Pancreas (tissue), 10 donors: Measurements from ENCODE around the gene ADCY2. TPM values are rescaled to one million over a fixed set of nuclear protein-coding genes. Genes with fewer than 3 reads are reported as not detected.

Source experiments
- ATAC-seq, 4 donors: fragments of 200-7000 bp; cut with Tn5 transposase; one replicate each; pipeline versions ENCODE4 v1.8.0 to v1.9.1; 2020; ENCODE audit warnings: mild to moderate bottlenecking in 4 of 4, moderate library complexity in 4 of 4
- DNase-seq, 6 donors: peaks; one replicate each; pipeline ENCODE4 v3.0.0-alpha.2; 2020
- FAIRE-seq: peaks from 2 replicates; lab custom pipeline; 2012; peaks lifted over from hg19 to GRCh38; lab: Jason Lieb, UNC
- H3K27ac ChIP-seq, 4 donors: fragments of 200-600 bp; sonication (generic); 1 replicate in 3 of 4; 2 replicates in 1 of 4; pipeline versions ENCODE4 v1.5.0 to v1.8.0; 2020
- H3K27me3 ChIP-seq, 4 donors: fragments of 200-600 bp; one replicate each; pipeline ENCODE4 v1.8.0; 2021
- H3K36me3 ChIP-seq, 3 donors: fragments of 200-600 bp; sonication (generic) in 1 of 3; one replicate each; pipeline versions ENCODE4 v1.5.0 to v1.8.0; 2020 to 2021
- H3K4me1 ChIP-seq, 3 donors: fragments of 200-600 bp; one replicate each; pipeline ENCODE4 v1.8.0; 2021
- H3K4me3 ChIP-seq, 4 donors: fragments of 200-600 bp; sonication (generic) in 2 of 4; one replicate each; pipeline versions ENCODE4 v1.5.0 to v1.8.0; 2020 to 2021
- H3K9me3 ChIP-seq, 4 donors: fragments of 200-600 bp; one replicate each; pipeline ENCODE4 v1.8.0; 2021
- WGBS, 2 donors: extraction: QIAGEN DNeasy Blood & Tissue Kit; methylation state at CpG; one replicate each; pipeline ENCODE4 v1.1.7; 2013; 5-methylcytosine and 5-hydroxymethylcytosine counted together
- intact Hi-C, 3 donors: fragments of 100-400 bp; cut with DNase I; formaldehyde crosslinking; loops; one replicate each; pipeline versions ENCODE4 v1.11.1 to v1.14.2; 2022
- polyA plus RNA-seq, 2 donors: library from polyadenylated mRNA; stranded (reverse); fragments of 200-250 nt; gene quantifications; one replicate each; pipeline ENCODE4 v1.2.3, GENCODE V29; 2013
- total RNA-seq, 6 donors: library from RNA; stranded (reverse); fragmentation: NEBNext Ultra II Directional in 4 of 6; extraction: Animal tissue kit (Norgen Biotek cat#: 25700) in 4 of 6; gene quantifications; one replicate each; pipeline versions ENCODE4 v1.2.1 to v1.2.4, GENCODE V29; 2021 to 2023
- TF ChIP-seq, protein P1 (sequence below), 4 donors: fragments of 200-600 bp; sonication (generic) in 3 of 4; IDR thresholded peaks; one replicate each; pipeline versions ENCODE4 v1.5.0 to v1.8.0; 2021; ENCODE audit warnings: antibody characterized with exemption in 4 of 4
- donor health status: healthy with polysubstance abuse.
- donor health status: DM: no; HTN: no; CAD: no; lungs with moderate emphysema.
- donor health status: DM: no; HTN: no; CAD: no.
- donor health status: control.
- donor health status: control.
- donor health status: Bipolar disorder and iron deficiency.
- donor health status: DM: yes; HTN: yes; CAD: no.
- donor health status: DM: no; HTN: no; CAD: no.
- donor health status: DM: no; HTN: no; CAD: no.
- donor health status: DM: yes; HTN: yes; CAD: no.

The ADCY2 gene
- total and polyA plus RNA-seq, 8 donors, result 0.19 to 2.2 (median 0.50) TPM

DNA sequence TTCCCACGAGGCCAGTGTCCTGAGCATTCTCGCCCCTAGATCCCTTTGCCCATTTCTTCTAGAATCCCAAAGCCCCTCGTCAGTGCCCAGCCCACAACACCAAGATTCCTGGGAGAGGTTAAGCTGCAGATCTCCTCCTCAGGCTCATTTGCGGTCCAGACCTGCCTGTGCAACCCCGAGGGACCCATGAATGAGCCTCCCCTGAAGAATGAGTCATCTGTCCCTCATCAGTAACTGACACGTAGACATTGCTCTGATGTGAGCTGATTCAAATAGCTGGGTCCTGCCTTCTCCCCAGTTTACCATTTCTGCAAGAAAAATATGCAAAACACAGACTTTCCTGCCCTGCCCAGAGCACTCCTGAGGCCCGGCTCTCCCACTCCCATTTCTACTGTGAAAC, 92.8 kb downstream of the ADCY2 start:
- H3K27ac ChIP-seq, result no peak overlapping the region
- no peaks in the 10 kb centered on the region for H3K4me1 ChIP-seq
- H3K4me3 ChIP-seq, result no peak overlapping the region
- no peaks in the 10 kb centered on the region for H3K36me3 ChIP-seq
- no peaks in the 10 kb centered on the region for H3K27me3 ChIP-seq
- 57 to 75% methylated on average over 7 of the region's 7 CpGs for WGBS, 2 donors
- TF ChIP-seq, protein P1, sequence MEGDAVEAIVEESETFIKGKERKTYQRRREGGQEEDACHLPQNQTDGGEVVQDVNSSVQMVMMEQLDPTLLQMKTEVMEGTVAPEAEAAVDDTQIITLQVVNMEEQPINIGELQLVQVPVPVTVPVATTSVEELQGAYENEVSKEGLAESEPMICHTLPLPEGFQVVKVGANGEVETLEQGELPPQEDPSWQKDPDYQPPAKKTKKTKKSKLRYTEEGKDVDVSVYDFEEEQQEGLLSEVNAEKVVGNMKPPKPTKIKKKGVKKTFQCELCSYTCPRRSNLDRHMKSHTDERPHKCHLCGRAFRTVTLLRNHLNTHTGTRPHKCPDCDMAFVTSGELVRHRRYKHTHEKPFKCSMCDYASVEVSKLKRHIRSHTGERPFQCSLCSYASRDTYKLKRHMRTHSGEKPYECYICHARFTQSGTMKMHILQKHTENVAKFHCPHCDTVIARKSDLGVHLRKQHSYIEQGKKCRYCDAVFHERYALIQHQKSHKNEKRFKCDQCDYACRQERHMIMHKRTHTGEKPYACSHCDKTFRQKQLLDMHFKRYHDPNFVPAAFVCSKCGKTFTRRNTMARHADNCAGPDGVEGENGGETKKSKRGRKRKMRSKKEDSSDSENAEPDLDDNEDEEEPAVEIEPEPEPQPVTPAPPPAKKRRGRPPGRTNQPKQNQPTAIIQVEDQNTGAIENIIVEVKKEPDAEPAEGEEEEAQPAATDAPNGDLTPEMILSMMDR (IDR thresholded peaks at IDR 0.05), result no peak
- DNase-seq, result no peak
- intact Hi-C loops, result no loop called here
- FAIRE-seq, result no peak
- ATAC-seq, result no peak
- no peaks in the 10 kb centered on the region for H3K9me3 ChIP-seq

DNA sequence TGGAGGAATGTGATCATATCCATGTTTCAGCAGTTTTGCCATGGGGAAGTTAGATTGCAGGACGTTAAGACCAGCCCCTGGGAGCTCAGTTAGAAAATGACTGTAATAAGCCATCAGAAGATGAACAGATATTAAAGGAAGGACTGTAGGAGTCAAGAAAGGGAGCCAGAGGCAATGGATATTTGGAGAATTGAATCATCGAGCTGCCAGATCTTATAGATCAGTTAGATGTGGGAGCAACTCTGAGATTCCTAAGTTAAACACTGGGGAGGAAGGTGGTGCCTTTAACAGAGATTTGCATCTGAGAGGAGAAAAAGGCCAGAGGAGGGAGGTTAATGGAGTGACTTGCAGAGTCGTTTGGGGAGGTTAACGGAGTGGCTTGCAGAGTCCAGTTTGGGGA, 96.4 kb downstream of the ADCY2 start:
- intact Hi-C loops, result no loop called here
- DNase-seq, result no peak
- 53 to 62% methylated on average over 4 of the region's 4 CpGs for WGBS, 2 donors
- Histone ChIP-seq H3K27ac (no peak overlapping the region), H3K27me3 (no peaks in the 10 kb centered on the region), H3K4me3 (no peak overlapping the region), H3K4me1 (no peaks in the 10 kb centered on the region), H3K36me3 (no peaks in the 10 kb centered on the region), H3K9me3 (no peaks in the 10 kb centered on the region)
- FAIRE-seq, result no peak
- no peak for ATAC-seq
- TF ChIP-seq, protein P1 (IDR thresholded peaks at IDR 0.05), result no peak

DNA sequence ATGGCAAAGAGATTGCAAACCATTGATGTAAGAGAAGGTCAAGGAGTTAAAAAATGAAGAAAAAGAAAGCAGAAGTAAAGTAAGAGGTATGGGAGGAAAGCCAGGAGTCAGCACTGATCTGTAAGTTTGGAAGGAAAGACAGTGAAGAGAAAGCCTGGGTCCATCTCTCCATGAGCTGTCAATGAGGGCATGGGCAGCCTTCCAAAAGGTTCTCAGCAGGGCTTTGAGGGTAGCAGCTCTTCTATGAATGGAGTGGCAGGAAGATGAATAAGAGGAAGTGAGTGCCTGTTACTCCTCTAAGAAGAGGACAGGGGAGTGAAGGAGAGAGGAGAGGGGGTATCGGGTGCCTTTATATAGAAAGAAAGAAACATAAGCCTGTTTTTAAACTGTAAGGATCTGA, 97.1 kb downstream of the ADCY2 start:
- DNase-seq, result no peak
- TF ChIP-seq, protein P1 (IDR thresholded peaks at IDR 0.05), result no peak
- no peaks in the 10 kb centered on the region for H3K4me1 ChIP-seq
- H3K27me3 ChIP-seq, result no peaks in the 10 kb centered on the region
- no peaks in the 10 kb centered on the region for H3K36me3 ChIP-seq
- H3K4me3 ChIP-seq, result no peak overlapping the region
- H3K27ac ChIP-seq, result no peak overlapping the region
- intact Hi-C loops, result no loop called here
- no peak for ATAC-seq
- no peak for FAIRE-seq
- H3K9me3 ChIP-seq, result no peaks in the 10 kb centered on the region
- WGBS, 2 donors, result 82 to 95% methylated on average over 1 of the region's 1 CpG

DNA sequence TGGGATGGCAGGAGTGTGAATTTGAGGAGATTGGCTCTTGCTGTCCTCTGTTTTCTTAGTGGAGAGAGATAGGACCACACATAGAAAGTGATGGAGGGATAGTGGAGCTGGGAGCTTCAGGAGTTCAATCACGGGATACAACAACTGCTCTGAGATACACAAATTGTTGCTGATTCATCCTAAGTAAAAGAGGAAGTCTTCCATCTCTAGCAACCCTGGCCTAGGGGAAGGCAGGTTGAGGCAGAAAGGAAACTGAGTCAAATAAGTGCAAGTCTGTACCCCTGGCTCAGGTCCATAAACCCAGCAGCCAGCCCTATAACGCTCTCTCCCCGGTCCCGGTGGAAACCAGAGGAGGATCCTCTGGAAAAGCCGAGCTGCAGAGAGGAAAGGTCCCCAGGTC, 97.7 kb downstream of the ADCY2 start:
- intact Hi-C loops, result no loop called here
- DNase-seq (no peak), ATAC-seq (no peak), FAIRE-seq (no peak)
- Histone ChIP-seq H3K9me3 (no peaks in the 10 kb centered on the region), H3K27me3 (no peaks in the 10 kb centered on the region), H3K4me3 (no peak overlapping the region), H3K27ac (no peak overlapping the region), H3K36me3 (no peaks in the 10 kb centered on the region), H3K4me1 (no peaks in the 10 kb centered on the region)
- TF ChIP-seq, protein P1 (IDR thresholded peaks at IDR 0.05), result no peak
- WGBS, 2 donors, result 79 to 81% methylated on average over 5 of the region's 5 CpGs

DNA sequence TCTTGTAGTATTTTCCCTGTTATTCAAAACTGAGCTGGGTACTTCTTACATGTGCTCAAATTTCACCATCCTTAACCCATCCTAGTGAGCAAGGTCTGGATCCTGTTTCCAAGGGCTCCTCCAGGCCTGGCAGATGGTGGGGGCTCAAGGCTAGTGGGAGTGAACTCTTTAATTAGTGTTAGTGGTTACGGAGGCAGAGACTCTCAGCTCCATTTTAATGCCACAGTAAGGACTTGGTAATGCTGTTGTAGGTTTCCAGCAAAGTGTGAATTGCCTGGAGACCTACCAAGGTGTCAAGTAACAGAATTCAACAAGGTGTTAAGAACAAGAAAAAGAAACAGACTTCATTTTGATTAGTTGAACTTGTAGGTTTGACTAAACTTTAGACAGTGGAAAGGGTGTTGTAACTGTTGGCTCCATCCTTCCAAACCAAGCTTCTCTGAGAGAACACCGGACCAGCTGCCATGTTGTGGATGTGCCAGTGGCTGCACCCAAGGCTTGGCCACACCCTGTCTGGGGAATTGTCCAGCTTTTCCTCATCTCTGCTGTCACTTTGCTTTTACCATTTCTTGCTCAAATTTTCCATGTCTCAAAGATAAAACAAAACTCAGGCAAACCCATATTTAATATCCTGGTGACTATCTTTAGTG, 98.7 kb downstream of the ADCY2 start:
- intact Hi-C loops, result no loop called here
- DNase-seq (no peak), FAIRE-seq (no peak), ATAC-seq (no peak)
- no peak overlapping the region for H3K4me3 ChIP-seq
- no peaks in the 10 kb centered on the region for H3K4me1 ChIP-seq
- H3K27ac ChIP-seq, result no peak overlapping the region
- 60 to 68% methylated on average over 2 of the region's 2 CpGs for WGBS, 2 donors
- TF ChIP-seq, protein P1 (IDR thresholded peaks at IDR 0.05), result no peak
- H3K36me3 ChIP-seq, result no peaks in the 10 kb centered on the region
- H3K27me3 ChIP-seq, result no peaks in the 10 kb centered on the region
- no peaks in the 10 kb centered on the region for H3K9me3 ChIP-seq
